A549 (cell line): ENCODE data around the gene GINS3.

Source experiments
- CTCF ChIP-seq: fragments of >200 bp; sonication (Bioruptor Twin); formaldehyde crosslinking; IDR thresholded peaks from 3 replicates; pipeline ENCODE4 v1.5.1; 2016
- EP300 ChIP-seq, 2 experiments: fragments of >200 bp; sonication (Bioruptor Twin); formaldehyde crosslinking; IDR thresholded peaks; 2 replicates in 1 of 2; 3 replicates in 1 of 2; pipeline ENCODE4 v1.6.1; 2016 to 2017
- REST ChIP-seq: fragments of 200-600 bp; sonication (generic); IDR thresholded peaks from 2 replicates; pipeline ENCODE4 v1.6.1; 2016; ENCODE audit warnings: antibody characterized with exemption, mild to moderate bottlenecking, moderate library complexity

- TF ChIP-seq REST (no peak), CTCF (no peak), EP300 (IDR thresholded peaks at IDR 0.05) (no peak)
Observed at GRCh38 chr16:58421059-58421458, 28.8 kb downstream of the GINS3 start.
